H1 (cell line): ENCODE measurements around the gene SPTY2D1. TPM values are rescaled to one million over a fixed set of nuclear protein-coding genes. Genes with fewer than 3 reads are reported as not detected.

Experiments used
- CTCF ChIA-PET: fragments of 300-600 bp; sonication (Branson Sonifier 250); formaldehyde crosslinking; loops from one replicate; lab custom pipeline; 2021; ENCODE audit not compliant: partially characterized antibody; lab: Charles Lee
- POLR2A ChIA-PET: fragments of 300-600 bp; sonication (Branson Sonifier 250); formaldehyde crosslinking; loops from one replicate; lab custom pipeline; 2021; ENCODE audit warnings: inconsistent platforms; ENCODE audit not compliant: partially characterized antibody; lab: Charles Lee
- DNase-seq, 2 experiments: peaks; one replicate each; pipeline versions ENCODE4 v3.0.0 to v3.0.0-alpha.2; 2010 to 2022; ENCODE audit warnings: low spot score in 2 of 2, low read depth in 1 of 2, mixed read lengths in 1 of 2
- FAIRE-seq: peaks from 2 replicates; lab custom pipeline; 2011; peaks lifted over from hg19 to GRCh38; lab: Jason Lieb, UNC
- H2AFZ ChIP-seq: 2 replicates; pipeline ENCODE4 v1.8.1; 2012; ENCODE audit warnings: low read length, inconsistent platforms
- H2AK5ac ChIP-seq: 2 replicates; pipeline ENCODE4 v1.6.1; 2013; ENCODE audit warnings: low read depth, low read length
- H2BK120ac ChIP-seq: replicated peaks from 2 replicates; pipeline ENCODE3; 2013; ENCODE audit warnings: low read depth, low read length, inconsistent platforms
- H2BK12ac ChIP-seq: 2 replicates; pipeline ENCODE4 v1.6.1; 2013; ENCODE audit warnings: low read depth, low read length
- H2BK15ac ChIP-seq: 2 replicates; pipeline ENCODE4 v1.6.1; 2013; ENCODE audit warnings: low read length
- H2BK20ac ChIP-seq: 2 replicates; pipeline ENCODE4 v1.6.1; 2013; ENCODE audit warnings: low read length
- H2BK5ac ChIP-seq: 2 replicates; pipeline ENCODE4 v1.6.1; 2013; ENCODE audit warnings: low read depth, low read length
- H3K14ac ChIP-seq: 2 replicates; pipeline ENCODE4 v1.6.1; 2013; ENCODE audit warnings: inconsistent platforms; ENCODE audit not compliant: insufficient read length
- H3K18ac ChIP-seq: 2 replicates; pipeline ENCODE4 v1.6.1; 2013; ENCODE audit warnings: low read length; ENCODE audit errors: extremely low read depth
- H3K23ac ChIP-seq: 2 replicates; pipeline ENCODE4 v1.6.1; 2013; ENCODE audit warnings: inconsistent platforms; ENCODE audit not compliant: insufficient read length
- H3K23me2 ChIP-seq: 2 replicates; pipeline ENCODE4 v1.6.1; 2013; ENCODE audit warnings: low read depth, low read length
- H3K27ac ChIP-seq: 2 replicates; pipeline ENCODE4 v1.6.1; 2011; ENCODE audit warnings: low read depth, low read length, inconsistent platforms
- H3K27me3 ChIP-seq, 4 experiments: replicated peaks in 1 of 4; 1 replicate in 1 of 4; 2 replicates in 3 of 4; pipeline versions ENCODE4 v1.6.1 to v1.8.1; 2011 to 2013; ENCODE audit warnings: low read length in 3 of 4, mild to moderate bottlenecking in 3 of 4, inconsistent platforms in 2 of 4, mixed read lengths in 2 of 4, moderate library complexity in 1 of 4; ENCODE audit not compliant: control insufficient read depth in 3 of 4, insufficient read depth in 3 of 4; ENCODE audit errors: extremely low read depth in 1 of 4
- H3K36me3 ChIP-seq, 4 experiments: 2 replicates each; pipeline versions ENCODE4 v1.6.1 to v1.8.1; 2011 to 2013; ENCODE audit warnings: mild to moderate bottlenecking in 4 of 4, low read length in 3 of 4, moderate library complexity in 2 of 4, control low read depth in 1 of 4, inconsistent platforms in 1 of 4; ENCODE audit not compliant: insufficient read depth in 4 of 4, control insufficient read depth in 2 of 4
- H3K4ac ChIP-seq: replicated peaks from 2 replicates; pipeline ENCODE3; 2013; ENCODE audit warnings: low read length, low read depth, mixed read lengths, inconsistent platforms; ENCODE audit not compliant: insufficient read length
- H3K4me1 ChIP-seq, 4 experiments: replicated peaks in 1 of 4; 1 replicate in 1 of 4; 2 replicates in 3 of 4; pipeline versions ENCODE4 v1.6.1 to v1.8.1; 2011 to 2013; ENCODE audit warnings: low read length in 3 of 4, inconsistent platforms in 2 of 4, mixed read lengths in 1 of 4; ENCODE audit not compliant: insufficient read depth in 4 of 4, control insufficient read depth in 3 of 4
- H3K4me2 ChIP-seq, 2 experiments: 2 replicates each; pipeline versions ENCODE4 v1.6.1 to v1.8.1; 2011 to 2013; ENCODE audit warnings: low read depth in 2 of 2, low read length in 2 of 2, control low read depth in 1 of 2, inconsistent platforms in 1 of 2, mild to moderate bottlenecking in 1 of 2; ENCODE audit not compliant: insufficient read depth in 1 of 2
- H3K4me3 ChIP-seq, 4 experiments: fragments of 200-600, 300-600 bp in 1 of 4; sonication (generic), shearing (Covaris generic), sonication (Bioruptor Twin) in 1 of 4; 2 replicates each; pipeline versions ENCODE4 v1.5.1 to v1.8.1; 2011 to 2016; ENCODE audit warnings: low read length in 4 of 4, low read depth in 3 of 4, control low read depth in 2 of 4, inconsistent platforms in 2 of 4, mild to moderate bottlenecking in 2 of 4, mixed read lengths in 1 of 4, moderate library complexity in 1 of 4; ENCODE audit not compliant: insufficient read depth in 2 of 4; ENCODE audit errors: extremely low read depth in 1 of 4
- H3K56ac ChIP-seq: replicated peaks from 2 replicates; pipeline ENCODE3; 2013; ENCODE audit warnings: low read depth, mild to moderate bottlenecking, mixed read lengths, low read length, inconsistent platforms; ENCODE audit not compliant: insufficient read length
- H3K79me1 ChIP-seq: 2 replicates; pipeline ENCODE4 v1.6.1; 2013; ENCODE audit warnings: low read depth, low read length, control low read depth
- H3K79me2 ChIP-seq, 2 experiments: 2 replicates each; pipeline versions ENCODE4 v1.6.1 to v1.8.1; 2012 to 2013; ENCODE audit warnings: low read length in 2 of 2, mild to moderate bottlenecking in 2 of 2, inconsistent platforms in 1 of 2; ENCODE audit not compliant: insufficient read depth in 2 of 2, control insufficient read depth in 1 of 2
- H3K9ac ChIP-seq, 4 experiments: replicated peaks in 1 of 4; 1 replicate in 1 of 4; 2 replicates in 3 of 4; pipeline versions ENCODE4 v1.6.1 to v1.8.1; 2011 to 2013; ENCODE audit warnings: low read depth in 3 of 4, low read length in 3 of 4, control low read depth in 2 of 4, mild to moderate bottlenecking in 2 of 4, moderate library complexity in 2 of 4, inconsistent platforms in 1 of 4; ENCODE audit errors: extremely low read depth in 1 of 4
- H3K9me3 ChIP-seq, 2 experiments: 2 replicates each; pipeline versions ENCODE4 v1.6.1 to v1.8.1; 2012 to 2013; ENCODE audit warnings: mild to moderate bottlenecking in 2 of 2, moderate library complexity in 2 of 2, control low read depth in 1 of 2, inconsistent platforms in 1 of 2, low read depth in 1 of 2, low read length in 1 of 2, mixed read lengths in 1 of 2; ENCODE audit not compliant: insufficient read depth in 2 of 2
- H4K20me1 ChIP-seq, 2 experiments: replicated peaks in 1 of 2; 2 replicates each; pipeline versions ENCODE3 to v1.8.1; 2011 to 2013; ENCODE audit warnings: inconsistent platforms in 2 of 2, low read length in 2 of 2, mild to moderate bottlenecking in 1 of 2; ENCODE audit not compliant: insufficient read depth in 2 of 2, control insufficient read depth in 1 of 2
- H4K5ac ChIP-seq: 2 replicates; pipeline ENCODE4 v1.6.1; 2013; ENCODE audit warnings: low read length, low read depth, mixed read lengths, inconsistent platforms; ENCODE audit not compliant: insufficient read length
- H4K8ac ChIP-seq: 2 replicates; pipeline ENCODE4 v1.8.0; 2013; ENCODE audit warnings: mild to moderate bottlenecking, moderate library complexity, low read length, inconsistent platforms; ENCODE audit not compliant: insufficient read depth; ENCODE audit errors: extremely low read depth
- H4K91ac ChIP-seq: replicated peaks from 2 replicates; pipeline ENCODE3; 2013; ENCODE audit warnings: low read length, mixed read lengths, inconsistent platforms; ENCODE audit not compliant: insufficient read length
- RNF2 ChIP-seq: fragments of 200-900, 300-1000 bp; sonication (generic); IDR thresholded peaks from 2 replicates; pipeline ENCODE4 v1.7.1; 2016; ENCODE audit warnings: borderline replicate concordance, low read depth, mild to moderate bottlenecking, antibody characterized with exemption, low read length; ENCODE audit not compliant: poor library complexity, severe bottlenecking; ENCODE audit errors: missing control alignments
- WGBS, 2 experiments: shearing (Covaris generic) in 1 of 2; methylation state at CpG; one replicate each; pipeline versions ENCODE4 v1.1.6 to v1.1.7; 2013 to 2015; ENCODE audit warnings: low lambda C conversion rate in 2 of 2, mixed read lengths in 2 of 2, inconsistent platforms in 1 of 2, low coverage in 1 of 2, missing lambda C conversion rate in 1 of 2; ENCODE audit not compliant: insufficient replicate concordance in 2 of 2, insufficient coverage in 1 of 2, insufficient read length in 1 of 2; ENCODE audit errors: extremely low coverage in 1 of 2, missing lambda C conversion rate in 1 of 2; 5-methylcytosine and 5-hydroxymethylcytosine counted together
- polyA plus RNA-seq, 7 experiments: library from polyadenylated mRNA; depleted of rRNA in 3 of 7; stranded (reverse) in 5 of 7; unstranded in 2 of 7; fragments of >200 nt in 5 of 7; fragments of 200-250 nt in 2 of 7; gene quantifications; 1 replicate in 5 of 7; 2 replicates in 1 of 7; 4 replicates in 1 of 7; pipeline versions ENCODE4 v1.2.1 to v1.2.3, GENCODE V29; 2011 to 2013; ENCODE audit warnings: missing spikeins in 2 of 7, mixed read lengths in 2 of 7
- total RNA-seq: library from RNA; stranded (reverse); fragmentation: NEBNext Ultra II Directional; extraction: Animal tissue kit (Norgen Biotek cat#: 25700); gene quantifications from 2 replicates; pipeline ENCODE4 v1.2.1, GENCODE V29; 2021

Gene SPTY2D1
- total and polyA plus RNA-seq, 2 of the 8 experiments (the other 6 are each of a cell fraction or from before 2014, with no cell fraction given) = 4.9 to 17.6 TPM

DNA sequence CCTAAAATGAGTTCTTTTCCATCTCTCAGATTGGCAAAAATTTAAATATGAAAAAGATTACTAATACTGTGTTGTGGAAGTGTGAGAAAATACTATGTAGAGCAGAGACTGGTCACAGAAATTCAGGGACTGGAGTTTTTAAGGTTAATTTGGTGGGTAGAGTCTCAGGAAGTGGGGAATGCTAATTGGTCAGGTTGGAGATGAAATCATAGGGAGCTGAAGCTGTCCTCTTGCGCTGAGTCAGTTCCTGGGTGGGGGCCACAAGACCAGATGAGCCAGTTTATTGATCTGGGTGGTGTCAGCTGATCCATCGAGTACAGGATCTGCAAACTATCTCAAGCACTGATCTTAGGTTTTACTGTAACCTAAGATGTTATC is 35.1 kb upstream of the SPTY2D1 start:
- no peak for FAIRE-seq
- no peak for TF ChIP-seq RNF2
- TF ChIP-seq, all 59 proteins: peak for 0
- H3K9me3 ChIP-seq = no peaks in the 10 kb centered on the region
- H4K20me1 ChIP-seq = no peaks in the 10 kb centered on the region
- H2BK15ac ChIP-seq = no peak overlapping the region
- no peak overlapping the region for H3K14ac ChIP-seq
- H3K23me2 ChIP-seq = no peaks in the 10 kb centered on the region
- no peak overlapping the region for H3K4me3 ChIP-seq
- ChIA-PET POLR2A (interaction anchor here (0.8 kb wide), 1 partner anchor 10 kb away, joined by 3 read pairs; no protein-coding TSS in a partner anchor), CTCF (interaction anchor here (0.6 to 1.1 kb wide), 8 partner anchors 23 to 222 kb away, joined by 3 to 5 read pairs (median 3); no protein-coding TSS in a partner anchor)
- 89% methylated on average over 2 of the region's 2 CpGs; no CpG with 5 or more reads in 1 of the 2 experiments for WGBS, 2 experiments
- no peaks in the 10 kb centered on the region for H3K79me2 ChIP-seq
- no peak overlapping the region for H2AK5ac ChIP-seq
- H2BK120ac ChIP-seq = no peak overlapping the region
- peaks cover 0 to 2% (median under 1%) of the 10 kb centered on the region in 4 experiments; a peak in 2 of 7 replicates for H3K4me1 ChIP-seq
- no peak overlapping the region for H4K5ac ChIP-seq
- H2BK5ac ChIP-seq = no peak overlapping the region
- H4K91ac ChIP-seq = no peak overlapping the region
- no peak overlapping the region for H3K9ac ChIP-seq
- no peak for DNase-seq
- H3K27ac ChIP-seq = no peak overlapping the region
- H3K56ac ChIP-seq = no peak overlapping the region
- H4K8ac ChIP-seq = no peak overlapping the region
- H3K23ac ChIP-seq = no peak overlapping the region
- no peaks in the 10 kb centered on the region for H3K36me3 ChIP-seq
- no peak overlapping the region for H2AFZ ChIP-seq
- H3K27me3 ChIP-seq = peaks cover 0 to 1% (median 0%) of the 10 kb centered on the region in 4 experiments; a peak in 1 of 7 replicates
- no peaks in the 10 kb centered on the region for H3K79me1 ChIP-seq
- H3K18ac ChIP-seq = no peak overlapping the region
- no peak overlapping the region for H2BK20ac ChIP-seq
- no peak overlapping the region for H3K4ac ChIP-seq
- H3K4me2 ChIP-seq = no peak overlapping the region
- H2BK12ac ChIP-seq = no peak overlapping the region
